H1 (cell line): ENCODE results near the gene LOXL4. TPM values are rescaled to one million over a fixed set of nuclear protein-coding genes. Genes with fewer than 3 reads are reported as not detected.

Source experiments
- PHF8 ChIP-seq: fragments of 200-600 bp; sonication (generic); conservative IDR thresholded peaks from 2 replicates; pipeline ENCODE4 v1.7.1; 2012; ENCODE audit warnings: low read depth, mild to moderate bottlenecking, inconsistent platforms, low read length, moderate library complexity
- SIRT6 ChIP-seq: IDR thresholded peaks from one replicate; pipeline ENCODE4 v1.7.1; 2012; ENCODE audit warnings: low read length, inconsistent platforms
- ZNF274 ChIP-seq: IDR thresholded peaks from 2 replicates; pipeline ENCODE4 v1.7.0; 2012; ENCODE audit warnings: low read length, borderline replicate concordance; ENCODE audit errors: extremely low read depth
- polyA plus RNA-seq, 7 experiments: library from polyadenylated mRNA; depleted of rRNA in 3 of 7; stranded (reverse) in 5 of 7; unstranded in 2 of 7; fragments of >200 nt in 5 of 7; fragments of 200-250 nt in 2 of 7; gene quantifications; 1 replicate in 5 of 7; 2 replicates in 1 of 7; 4 replicates in 1 of 7; pipeline versions ENCODE4 v1.2.1 to v1.2.3, GENCODE V29; 2011 to 2013; ENCODE audit warnings: missing spikeins in 2 of 7, mixed read lengths in 2 of 7
- total RNA-seq: library from RNA; stranded (reverse); fragmentation: NEBNext Ultra II Directional; extraction: Animal tissue kit (Norgen Biotek cat#: 25700); gene quantifications from 2 replicates; pipeline ENCODE4 v1.2.1, GENCODE V29; 2021

Gene LOXL4
- total and polyA plus RNA-seq, 2 of the 8 experiments (the other 6 are each of a cell fraction or from before 2014, with no cell fraction given) = 0.13 to 0.27 TPM

DNA sequence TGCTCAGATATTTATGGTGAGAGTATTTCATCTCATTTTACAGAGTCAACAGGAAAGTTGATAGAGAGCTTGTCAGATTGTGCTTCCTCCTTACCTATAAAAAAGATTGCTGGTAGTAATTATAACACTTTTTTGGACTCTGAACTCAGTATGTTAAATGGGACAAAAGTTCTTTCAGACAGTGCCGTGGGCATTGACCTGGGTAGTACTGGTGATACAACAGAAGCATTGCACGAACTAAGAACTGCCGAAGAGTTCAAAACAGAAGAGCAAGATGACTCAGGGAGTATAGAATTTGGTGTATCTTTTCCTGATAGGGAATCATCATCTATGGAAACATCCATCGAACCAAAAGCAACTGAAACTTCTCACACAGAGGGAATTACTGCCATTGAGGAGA lies 58.6 kb downstream of the LOXL4 start (continued):
- TF ChIP-seq PHF8 (no peak), SIRT6 (no peak), ZNF274 (no peak)
